MM.1S (cell line): ENCODE measurements around the gene HMGB2.

ENCODE experiments used
- CTCF ChIP-seq: fragments of 300-600 bp; sonication (generic); IDR thresholded peaks from 2 replicates; pipeline ENCODE4 v1.5.1; 2016; ENCODE audit warnings: antibody characterized with exemption, low read length, mixed read lengths
- EZH2 ChIP-seq: fragments of 300-600 bp; sonication (generic); optimal IDR thresholded peaks from 2 replicates; pipeline ENCODE3; 2017; ENCODE audit warnings: low read depth, mild to moderate bottlenecking, antibody characterized with exemption, low read length, mixed read lengths

GRCh38 chr4:173332963-173333657 is 1.0 kb downstream of the HMGB2 start:
- TF ChIP-seq CTCF, result no peak
- no peak for TF ChIP-seq EZH2
